Esophagus squamous epithelium (tissue), 5 donors: ENCODE results near the gene UBXN1. TPM values are rescaled to one million over a fixed set of nuclear protein-coding genes. Genes with fewer than 3 reads are reported as not detected.
A peak's percentile ranks its signal among the peaks of the same experiment; 100 is the strongest.
"Not testable (repeated sequence)": the region's sequence is repeated elsewhere in the genome, so short reads cannot be mapped to it uniquely, and the experiment has no call there.

Experiments used
- DNase-seq: peaks from one replicate; lab custom pipeline; 2025; lab: John Stamatoyannopoulos, UW
- H3K27ac ChIP-seq, 4 donors: fragments of 200-600 bp; sonication (generic); one replicate each; pipeline ENCODE4 v1.5.1; 2016 to 2019; ENCODE audit warnings: mild to moderate bottlenecking in 1 of 4
- H3K27me3 ChIP-seq, 4 donors: fragments of 200-600 bp; sonication (generic); 1 replicate in 3 of 4; 2 replicates in 1 of 4; pipeline versions ENCODE4 v1.5.1 to v1.6.0; 2017 to 2021; ENCODE audit warnings: antibody characterized with exemption in 1 of 4
- H3K36me3 ChIP-seq, 3 donors: fragments of 200-600 bp; sonication (generic); one replicate each; pipeline ENCODE4 v1.5.1; 2016 to 2019
- H3K4me1 ChIP-seq, 3 donors: fragments of 200-600 bp; sonication (generic); one replicate each; pipeline ENCODE4 v1.5.1; 2017 to 2019
- H3K4me3 ChIP-seq, 4 donors: fragments of 200-600 bp; sonication (generic); 1 replicate in 3 of 4; 2 replicates in 1 of 4; pipeline ENCODE4 v1.5.1; 2016 to 2019; ENCODE audit warnings: mild to moderate bottlenecking in 2 of 4, moderate library complexity in 1 of 4
- H3K9me3 ChIP-seq, 3 donors: fragments of 200-600 bp; sonication (generic); one replicate each; pipeline ENCODE4 v1.5.1; 2016 to 2019
- CTCF ChIP-seq, 6 experiments: fragments of 450-650 bp in 4 of 6; fragments of 200-600 bp in 2 of 6; sonication (generic) in 2 of 6; IDR thresholded peaks; one replicate each; pipeline ENCODE4 v1.5.1; 2016 to 2019; ENCODE audit warnings: antibody characterized with exemption in 6 of 6, mild to moderate bottlenecking in 4 of 6, moderate library complexity in 4 of 6
- POLR2A ChIP-seq, 4 donors: fragments of 450-650 bp; IDR thresholded peaks; one replicate each; pipeline ENCODE4 v1.6.1; 2017; ENCODE audit warnings: antibody characterized with exemption in 4 of 4, mild to moderate bottlenecking in 4 of 4, moderate library complexity in 3 of 4
- WGBS, 2 donors: methylation state at CpG; one replicate each; pipeline ENCODE4 v1.1.5; 2018; 5-methylcytosine and 5-hydroxymethylcytosine counted together
- intact Hi-C: fragments of 100-400 bp; cut with DNase I; formaldehyde crosslinking; loops from one replicate; pipeline ENCODE4 v1.15.0; 2022
- total RNA-seq, 4 donors: library from RNA; depleted of rRNA; stranded (reverse); fragments of >200 nt; gene quantifications; one replicate each; pipeline ENCODE4 v1.1.0, GENCODE V29; 2016
- donor health status: DM: yes; HTN: yes; CAD: no.

UBXN1 gene
- total RNA-seq, 4 donors from 2014 or later, result 67.3 to 148 (median 86.1) TPM

GRCh38 chr11:62678433-62678769 lies 472 bp downstream of the UBXN1 start:
- no peak for DNase-seq
- TF ChIP-seq POLR2A (IDR thresholded peaks at IDR 0.05) (no peak), CTCF (IDR thresholded peaks at IDR 0.05) (no peak)
- Histone ChIP-seq H3K9me3 (no peaks in the 10 kb centered on the region), H3K4me3 (peak overlapping the region; percentile 78 to 100 (median 86)), H3K27ac (peak overlapping the region; percentile 91 to 96 (median 94)), H3K4me1 (peaks cover 13 to 69% (median 24%) of the 10 kb centered on the region in 3 donors), H3K36me3 (peaks cover 0 to 46% (median 9%) of the 10 kb centered on the region in 3 donors), H3K27me3 (no peaks in the 10 kb centered on the region)
- WGBS, 2 donors, result 0 to 5% methylated on average over 1 to 2 of the region's 16 CpGs
- intact Hi-C loops, result no loop called here

- DNase-seq, result no peak
- Histone ChIP-seq H3K27ac (peak overlapping the region in 3 of 4 donors; percentile 91 to 96 (median 95)), H3K9me3 (no peaks in the 10 kb centered on the region), H3K36me3 (peaks cover 0 to 53% (median 9%) of the 10 kb centered on the region in 3 donors), H3K4me3 (peak overlapping the region in 3 of 4 donors; percentile 78 to 100 (median 89)), H3K27me3 (no peaks in the 10 kb centered on the region), H3K4me1 (peaks cover 20 to 76% (median 30%) of the 10 kb centered on the region in 3 donors)
- WGBS, 2 donors, result 72 to 75% methylated on average over 12 to 15 of the region's 15 CpGs
- TF ChIP-seq POLR2A (IDR thresholded peaks at IDR 0.05) (no peak), CTCF (IDR thresholded peaks at IDR 0.05) (no peak)
- intact Hi-C loops, result no loop called here
Measured at GRCh38 chr11:62677714-62678113, 1.2 kb downstream of the UBXN1 start.

- no peaks in the 10 kb centered on the region for H3K9me3 ChIP-seq
- intact Hi-C loops, result no loop called here
- TF ChIP-seq POLR2A (IDR thresholded peaks at IDR 0.05) (no peak), CTCF (IDR thresholded peaks at IDR 0.05) (no peak)
- H3K4me3 ChIP-seq, result no peak overlapping the region
- H3K27me3 ChIP-seq, result no peaks in the 10 kb centered on the region
- WGBS, 2 donors, result 67 to 73% methylated on average over 6 of the region's 6 CpGs
- peak overlapping the region in 1 of 4 donors; percentile 96 for H3K27ac ChIP-seq
- no peak for DNase-seq
- peaks cover 26 to 82% (median 33%) of the 10 kb centered on the region in 3 donors for H3K4me1 ChIP-seq
- peaks cover 0 to 54% (median 9%) of the 10 kb centered on the region in 3 donors for H3K36me3 ChIP-seq
Measured at GRCh38 chr11:62677156-62677555, 1.7 kb downstream of the UBXN1 start.

GRCh38 chr11:62676698-62677097 lies 2.2 kb downstream of the UBXN1 start:
- Histone ChIP-seq H3K4me1 (peaks cover 26 to 85% (median 33%) of the 10 kb centered on the region in 3 donors), H3K36me3 (peaks cover 0 to 54% (median 9%) of the 10 kb centered on the region in 3 donors), H3K9me3 (no peaks in the 10 kb centered on the region), H3K4me3 (no peak overlapping the region), H3K27me3 (no peaks in the 10 kb centered on the region), H3K27ac (no peak overlapping the region)
- TF ChIP-seq POLR2A (IDR thresholded peaks at IDR 0.05) (no peak), CTCF (IDR thresholded peaks at IDR 0.05) (no peak)
- intact Hi-C loops, result no loop called here
- no peak for DNase-seq
- WGBS, 2 donors, result 41 to 50% methylated on average over 2 to 3 of the region's 6 CpGs

GRCh38 chr11:62675415-62675814 lies 3.5 kb downstream of the UBXN1 start:
- H3K27me3 ChIP-seq, H3K9me3 ChIP-seq, H3K4me3 ChIP-seq, H3K27ac ChIP-seq, DNase-seq, intact Hi-C loops: not testable (repeated sequence)
- 88 to 90% methylated on average over 9 to 10 of the region's 10 CpGs for WGBS, 2 donors
- H3K36me3 ChIP-seq, result peaks cover 0 to 54% (median 9%) of the 10 kb centered on the region in 3 donors
- H3K4me1 ChIP-seq, result peaks cover 25 to 82% (median 39%) of the 10 kb centered on the region in 3 donors
